DMS153 treated with DMSO at 0.1 percent for 48 hours (cell line): ENCODE data around the gene CHST11.
A peak's percentile ranks its signal among the peaks of the same experiment; 100 is the strongest.

ENCODE experiments used
- DNase-seq: peaks from one replicate; lab custom pipeline; 2025; ENCODE audit not compliant: unreplicated experiment; lab: John Stamatoyannopoulos, UW

The CHST11 gene

GRCh38 chr12:104502217-104502616, 45.5 kb downstream of the CHST11 start:
- DNase-seq = no peak

GRCh38 chr12:104502638-104503037, 45.9 kb downstream of the CHST11 start:
- no peak for DNase-seq

- no peak for DNase-seq
These were observed 46.4 kb downstream of the CHST11 start for GRCh38 chr12:104503191-104503590.

- no peak for DNase-seq
These were observed 47.4 kb downstream of the CHST11 start for GRCh38 chr12:104504146-104504545.

GRCh38 chr12:104505095-104505818, 48.5 kb downstream of the CHST11 start:
- DNase-seq = peak; percentile 88

- peak; percentile 79 for DNase-seq
These were observed 50.1 kb downstream of the CHST11 start for GRCh38 chr12:104506676-104507401.

- DNase-seq = no peak
These were observed 50.9 kb downstream of the CHST11 start for GRCh38 chr12:104507672-104508071.

GRCh38 chr12:104508752-104509446, 52.2 kb downstream of the CHST11 start:
- DNase-seq = no peak

- DNase-seq = no peak
These were observed 53.6 kb downstream of the CHST11 start for GRCh38 chr12:104510145-104510872.

- DNase-seq = no peak
These were observed 54.2 kb downstream of the CHST11 start for GRCh38 chr12:104510873-104511440.

GRCh38 chr12:104513681-104514080, 56.9 kb downstream of the CHST11 start:
- no peak for DNase-seq

GRCh38 chr12:104514092-104514810, 57.5 kb downstream of the CHST11 start:
- DNase-seq = no peak

GRCh38 chr12:104515899-104516298, 59.2 kb downstream of the CHST11 start:
- DNase-seq = no peak

- no peak for DNase-seq
These were observed 60.1 kb downstream of the CHST11 start for GRCh38 chr12:104516821-104517220.

GRCh38 chr12:104517880-104518279, 61.1 kb downstream of the CHST11 start:
- no peak for DNase-seq

GRCh38 chr12:104519190-104520019, 62.7 kb downstream of the CHST11 start:
- DNase-seq = no peak

- DNase-seq = peak; percentile 54
These were observed 63.6 kb downstream of the CHST11 start for GRCh38 chr12:104520242-104520900.

GRCh38 chr12:104521731-104522130, 65.0 kb downstream of the CHST11 start:
- no peak for DNase-seq
